SK-N-MC (cell line): ENCODE data around the gene MRPL48.
"Not testable (repeated sequence)": the region's sequence is repeated elsewhere in the genome, so short reads cannot be mapped to it uniquely, and the experiment has no call there.

Experiments used
- DNase-seq: peaks from one replicate; pipeline ENCODE4 v3.0.0-alpha.2; 2011; ENCODE audit warnings: low read depth, low spot score
- H3K27ac ChIP-seq: fragments of 200-600 bp; sonication (generic); 2 replicates; pipeline ENCODE4 v1.5.1; 2016; ENCODE audit warnings: mixed run types
- H3K36me3 ChIP-seq: fragments of 200-600 bp; sonication (generic); 2 replicates; pipeline ENCODE4 v1.6.1; 2017; ENCODE audit warnings: antibody characterized with exemption, low read length, mixed read lengths; ENCODE audit not compliant: insufficient read depth
- H3K4me3 ChIP-seq: fragments of 200-600 bp; sonication (generic); 2 replicates; pipeline ENCODE4 v1.5.1; 2016
- H3K9ac ChIP-seq: fragments of 200-600 bp; sonication (generic); 2 replicates; pipeline ENCODE4 v1.8.0; 2017; ENCODE audit warnings: mixed run types, mixed read lengths; ENCODE audit not compliant: insufficient read length
- H3K9me3 ChIP-seq: fragments of 200-600 bp; sonication (generic); 2 replicates; pipeline ENCODE4 v1.6.1; 2017; ENCODE audit warnings: low read depth, mild to moderate bottlenecking, antibody characterized with exemption, low read length, moderate library complexity, mixed read lengths
- EZH2 ChIP-seq: fragments of 200-600 bp; sonication (generic); IDR thresholded peaks from one replicate; pipeline ENCODE4 v1.6.1; 2017; ENCODE audit warnings: antibody characterized with exemption
- FOXP2 ChIP-seq: optimal IDR thresholded peaks from 2 replicates; pipeline ENCODE3; 2011; ENCODE audit warnings: mild to moderate bottlenecking, moderate library complexity; ENCODE audit not compliant: insufficient read depth; ENCODE audit errors: extremely low read length, control extremely low read depth
- POLR2AphosphoS5 ChIP-seq: IDR thresholded peaks from 2 replicates; pipeline ENCODE4 v1.6.1; 2012; ENCODE audit warnings: mild to moderate bottlenecking, low read depth, low read length, borderline replicate concordance

Gene MRPL48

DNA sequence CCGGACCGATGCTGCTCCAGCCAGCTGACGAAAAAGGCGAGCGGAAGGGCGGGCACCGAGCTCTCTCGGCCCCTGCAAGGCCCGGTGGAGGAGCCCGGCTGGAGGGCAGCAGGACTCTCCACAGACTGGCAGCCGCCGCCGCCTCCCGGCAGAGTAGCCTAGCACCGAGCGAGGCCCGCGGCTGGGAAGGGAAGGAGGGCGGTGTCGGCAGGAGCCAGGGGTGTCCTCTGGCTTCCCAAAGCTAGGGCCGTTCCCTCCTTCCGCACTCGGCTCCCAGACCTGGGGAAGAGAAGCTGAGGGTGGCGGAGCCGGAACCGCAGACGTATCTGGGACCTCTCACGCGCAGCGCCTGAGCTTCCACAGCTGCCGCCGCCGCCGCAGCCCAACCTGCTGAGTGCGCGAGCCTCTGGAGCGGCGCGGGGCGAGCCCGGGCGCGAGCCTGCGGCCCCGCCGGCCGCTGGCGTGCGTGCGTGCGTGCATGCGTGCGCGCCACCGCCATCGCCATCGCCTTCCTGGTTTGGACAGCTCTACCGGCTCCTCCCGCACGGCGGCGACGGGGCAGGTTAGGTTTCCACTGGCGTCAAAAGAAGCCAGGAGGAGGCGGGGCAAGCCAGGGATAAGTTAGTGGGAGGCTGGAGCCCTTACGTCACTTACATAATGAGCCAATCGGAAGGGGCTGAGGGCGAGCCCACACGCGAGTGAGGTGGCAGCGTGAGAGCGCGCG is 26.8 kb upstream of the MRPL48 start, which contains the start of gene RAB6A:
Gene RAB6A (minus strand): TSS at position 396 of the 724 bp plus-strand sequence. CDS start 439 bp downstream, outside the sequence.
- peak; percentile 98 for DNase-seq
- Histone ChIP-seq H3K27ac (peak within 1 kb of the TSS; percentile 75), H3K9me3 (no peaks in the 10 kb centered on the region), H3K36me3 (0 out of 2 replicates have a peak, but pooled peaks cover 3% of the 10 kb centered on the region), H3K9ac (peak within 1 kb of the TSS; percentile 93), H3K4me3 (peak within 1 kb of the TSS; percentile 96)
- TF ChIP-seq POLR2AphosphoS5, result peak; percentile 73; the same call in 1 of the 2 replicates
- no peak for TF ChIP-seq EZH2

DNA sequence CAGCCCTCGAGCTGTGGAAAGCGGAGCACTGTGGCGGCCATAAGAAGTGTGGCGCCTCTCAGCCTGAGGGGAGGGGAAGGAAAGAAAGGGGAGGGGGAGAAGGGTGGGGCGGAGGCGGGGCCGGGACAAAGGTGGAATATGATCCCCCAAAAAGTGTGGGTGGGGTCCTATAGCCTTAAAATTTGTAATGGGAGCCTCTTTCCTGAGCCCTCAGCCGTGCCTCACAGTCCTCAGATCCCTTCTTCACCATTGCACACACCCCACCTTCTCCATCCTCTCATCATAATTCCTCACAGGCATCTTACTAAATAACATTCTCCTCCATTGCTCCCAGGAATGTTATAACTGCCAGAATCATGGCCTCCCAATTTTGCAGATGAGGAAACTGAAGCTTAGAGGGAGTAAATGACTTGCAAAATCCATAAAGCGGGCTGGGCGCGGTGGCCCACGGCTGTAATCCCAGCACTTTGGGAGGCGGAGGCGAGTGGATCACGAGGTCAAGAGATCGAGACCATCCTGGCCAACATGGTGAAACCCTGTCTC is 26.2 kb upstream of the MRPL48 start:
- H3K36me3 ChIP-seq, result no peaks in the 10 kb centered on the region
- TF ChIP-seq FOXP2, result no peak
- TF ChIP-seq POLR2AphosphoS5, result peak; percentile 40
- TF ChIP-seq EZH2, result no peak
- H3K9me3 ChIP-seq, result no peaks in the 10 kb centered on the region
- peak overlapping the region; percentile 30 for H3K9ac ChIP-seq
- peak overlapping the region; percentile 69 for H3K4me3 ChIP-seq
- no peak for DNase-seq
- peak overlapping the region; percentile 72 for H3K27ac ChIP-seq

DNA sequence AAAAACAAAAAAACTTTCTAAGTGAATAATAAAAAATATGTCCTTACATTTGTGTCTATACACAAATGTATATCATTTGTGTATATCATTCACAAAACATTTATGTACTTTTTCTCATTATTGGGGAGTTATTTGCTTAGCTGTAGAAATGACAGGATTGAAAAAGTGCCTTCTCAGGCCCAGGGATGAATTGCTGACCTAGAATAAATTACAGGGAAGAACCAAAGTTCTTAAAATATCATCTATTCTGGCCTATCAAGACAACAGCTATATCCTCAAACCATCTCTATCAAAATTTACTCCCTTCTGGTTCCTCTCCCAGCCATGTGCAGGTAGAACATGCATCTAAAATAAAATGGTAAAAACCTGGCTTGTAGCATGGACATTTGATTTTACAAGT is 24.9 kb upstream of the MRPL48 start:
- Histone ChIP-seq H3K36me3 (no peaks in the 10 kb centered on the region), H3K9ac (no peak overlapping the region), H3K9me3 (no peaks in the 10 kb centered on the region), H3K4me3 (no peak overlapping the region), H3K27ac (no peak overlapping the region)
- TF ChIP-seq POLR2AphosphoS5 (no peak), FOXP2 (no peak), EZH2 (no peak)
- DNase-seq, result no peak

DNA sequence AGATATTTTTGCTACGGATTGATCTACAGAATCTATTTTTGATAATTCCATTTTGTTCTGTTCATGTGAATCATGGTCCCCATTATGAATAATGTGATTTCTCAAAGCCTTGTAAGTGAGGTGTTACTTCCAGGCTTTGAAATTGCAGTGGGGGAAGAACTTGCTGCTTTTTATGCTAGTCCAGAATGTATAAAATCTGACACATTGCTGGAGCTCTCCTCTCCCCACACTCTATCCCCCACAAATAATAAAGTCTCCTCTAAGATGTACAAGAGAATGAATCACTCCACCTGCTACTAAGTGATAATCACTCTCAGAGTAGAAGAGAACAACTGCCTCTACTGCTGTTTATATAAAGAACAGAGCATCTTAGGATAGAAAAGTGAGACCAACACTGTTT is 20.9 kb upstream of the MRPL48 start:
- H3K36me3 ChIP-seq, result no peaks in the 10 kb centered on the region
- H3K9me3 ChIP-seq, result no peaks in the 10 kb centered on the region
- no peak overlapping the region for H3K27ac ChIP-seq
- no peak for DNase-seq
- TF ChIP-seq POLR2AphosphoS5 (no peak), EZH2 (no peak), FOXP2 (no peak)
- H3K4me3 ChIP-seq, result no peak overlapping the region
- no peak overlapping the region for H3K9ac ChIP-seq

DNA sequence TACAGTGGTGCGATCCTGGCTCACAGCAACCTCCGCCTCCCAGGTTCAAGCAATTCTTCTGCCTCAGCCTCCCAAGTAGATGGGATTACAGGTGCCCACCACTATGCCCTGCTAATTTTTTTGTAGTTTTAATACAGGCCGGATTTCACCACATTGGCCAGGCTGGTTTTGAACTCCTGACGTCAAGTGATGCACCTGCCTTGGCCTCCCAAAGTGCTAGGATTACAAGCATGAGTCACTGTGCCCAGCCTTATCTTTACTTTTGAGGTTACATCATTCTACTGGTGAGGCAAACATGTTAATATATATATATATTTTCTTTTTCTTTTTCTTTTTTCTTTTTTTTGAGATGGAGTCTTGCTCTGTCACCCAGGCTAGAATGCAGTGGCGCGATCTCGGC is 16.9 kb upstream of the MRPL48 start:
- not testable (repeated sequence) for H3K9me3 ChIP-seq, H3K27ac ChIP-seq, DNase-seq, H3K36me3 ChIP-seq, H3K9ac ChIP-seq, H3K4me3 ChIP-seq

DNA sequence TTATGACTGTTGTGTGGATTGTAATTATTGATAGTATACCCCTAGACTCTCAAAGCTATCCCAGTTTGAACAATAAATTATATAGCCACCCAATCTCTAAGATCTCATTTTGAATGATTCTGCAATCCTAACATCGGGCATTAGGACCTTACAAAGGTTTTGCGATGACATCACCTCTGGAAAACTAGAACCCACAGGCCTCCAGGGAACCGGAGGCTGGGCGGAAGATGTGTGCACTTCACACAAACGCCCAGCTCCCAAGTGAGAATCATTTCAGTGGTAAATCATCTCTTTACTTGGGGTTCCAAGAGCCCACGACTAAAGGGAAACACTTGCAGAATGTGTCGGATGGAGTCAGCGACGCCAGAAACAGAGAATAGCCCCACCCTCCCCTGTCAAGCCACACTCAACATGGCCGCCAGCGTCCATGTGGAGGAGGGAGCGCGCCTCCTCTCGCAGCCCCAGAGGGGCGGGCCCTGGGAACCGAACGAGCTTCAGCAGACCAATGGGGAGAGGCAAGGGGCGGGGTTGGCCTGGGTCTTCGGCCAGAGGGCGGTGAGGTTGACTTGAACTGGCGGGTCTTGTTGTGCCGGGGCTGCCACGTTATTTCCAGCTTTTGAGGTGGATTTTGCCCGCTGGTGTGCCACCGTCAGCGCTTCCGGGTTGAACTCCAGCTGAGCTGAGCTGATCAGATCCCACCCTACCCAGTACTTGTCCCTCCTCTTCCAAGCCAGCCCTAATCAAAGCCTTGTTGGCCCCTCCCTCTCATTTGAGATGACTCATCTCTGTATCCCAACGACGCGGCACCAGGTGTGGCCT is 8.4 kb upstream of the MRPL48 start:
- Histone ChIP-seq H3K9ac (peak overlapping the region; percentile 95), H3K27ac (peak overlapping the region; percentile 98), H3K36me3 (no peaks in the 10 kb centered on the region), H3K9me3 (no peaks in the 10 kb centered on the region; the same call in 1 of the 2 replicates), H3K4me3 (peak overlapping the region; percentile 93)
- TF ChIP-seq POLR2AphosphoS5, result peak; percentile 84
- TF ChIP-seq FOXP2, result no peak
- DNase-seq, result peak; percentile 90

DNA sequence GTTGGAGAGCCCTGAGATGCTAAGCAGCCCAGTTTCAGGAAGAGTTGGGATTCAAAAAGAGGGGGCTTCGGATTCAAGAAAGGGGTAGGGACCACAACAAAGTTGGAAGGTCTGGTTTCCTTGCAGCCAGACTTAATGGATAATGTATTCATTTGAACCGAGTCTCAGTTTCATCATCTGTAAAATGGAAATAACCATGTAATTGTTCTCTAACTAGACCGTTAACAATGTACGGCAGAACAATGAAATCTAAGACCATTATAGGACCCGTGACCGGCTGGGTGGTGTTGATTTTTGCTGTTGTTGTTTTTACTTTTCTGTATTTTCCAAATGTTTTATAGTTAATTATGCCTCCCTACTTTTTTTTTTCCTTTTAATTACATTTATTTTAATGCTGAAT is 6.4 kb upstream of the MRPL48 start:
- Histone ChIP-seq H3K4me3 (no peak overlapping the region), H3K9ac (no peak overlapping the region), H3K27ac (0 out of 2 replicates have a peak overlapping the region, but pooled peaks have one; percentile 30), H3K36me3 (no peaks in the 10 kb centered on the region), H3K9me3 (no peaks in the 10 kb centered on the region; the same call in 1 of the 2 replicates)
- TF ChIP-seq EZH2, result no peak
- no peak for DNase-seq

DNA sequence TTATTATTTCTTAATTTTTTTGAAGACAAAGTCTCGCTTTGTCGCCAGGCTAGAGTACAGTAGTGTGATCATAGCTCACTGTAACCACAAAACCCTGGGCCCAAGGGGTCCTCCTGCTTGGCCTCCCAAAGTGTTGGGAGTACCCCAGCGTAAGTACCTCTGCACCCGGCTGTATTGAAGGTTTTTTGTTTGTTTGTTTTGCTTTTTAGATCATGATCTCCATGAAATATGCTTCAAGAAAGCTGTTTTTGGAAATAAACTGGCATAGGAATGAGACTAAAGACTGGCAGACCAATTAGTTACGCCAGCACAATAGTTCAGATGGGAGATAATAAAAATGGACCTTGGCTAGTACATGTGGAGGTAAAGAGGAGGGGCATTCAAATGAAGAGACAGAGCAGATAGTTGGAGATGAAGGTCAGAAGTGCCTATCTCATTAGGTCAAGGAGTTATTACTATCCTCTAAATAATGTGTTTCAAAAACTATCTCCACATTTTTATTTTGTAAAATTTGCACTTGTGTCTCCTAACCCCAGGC is 4.1 kb upstream of the MRPL48 start:
- H3K9me3 ChIP-seq, result no peaks in the 10 kb centered on the region; the same call in 1 of the 2 replicates
- no peaks in the 10 kb centered on the region for H3K36me3 ChIP-seq
- H3K9ac ChIP-seq, result no peak overlapping the region
- no peak for DNase-seq
- H3K4me3 ChIP-seq, result no peak overlapping the region
- H3K27ac ChIP-seq, result peak overlapping the region; percentile 64
- TF ChIP-seq POLR2AphosphoS5 (no peak), EZH2 (no peak), FOXP2 (no peak)
